GM21786 (cell line): ENCODE results near the gene CYP4F22.
"Not testable (repeated sequence)": the region's sequence is repeated elsewhere in the genome, so short reads cannot be mapped to it uniquely, and the experiment has no call there.

Source experiments
- ATAC-seq: cut with Tn5 transposase; IDR thresholded peaks from one replicate; pipeline ENCODE4 v1.9.1; 2021; ENCODE audit not compliant: unreplicated experiment

CYP4F22 gene

DNA sequence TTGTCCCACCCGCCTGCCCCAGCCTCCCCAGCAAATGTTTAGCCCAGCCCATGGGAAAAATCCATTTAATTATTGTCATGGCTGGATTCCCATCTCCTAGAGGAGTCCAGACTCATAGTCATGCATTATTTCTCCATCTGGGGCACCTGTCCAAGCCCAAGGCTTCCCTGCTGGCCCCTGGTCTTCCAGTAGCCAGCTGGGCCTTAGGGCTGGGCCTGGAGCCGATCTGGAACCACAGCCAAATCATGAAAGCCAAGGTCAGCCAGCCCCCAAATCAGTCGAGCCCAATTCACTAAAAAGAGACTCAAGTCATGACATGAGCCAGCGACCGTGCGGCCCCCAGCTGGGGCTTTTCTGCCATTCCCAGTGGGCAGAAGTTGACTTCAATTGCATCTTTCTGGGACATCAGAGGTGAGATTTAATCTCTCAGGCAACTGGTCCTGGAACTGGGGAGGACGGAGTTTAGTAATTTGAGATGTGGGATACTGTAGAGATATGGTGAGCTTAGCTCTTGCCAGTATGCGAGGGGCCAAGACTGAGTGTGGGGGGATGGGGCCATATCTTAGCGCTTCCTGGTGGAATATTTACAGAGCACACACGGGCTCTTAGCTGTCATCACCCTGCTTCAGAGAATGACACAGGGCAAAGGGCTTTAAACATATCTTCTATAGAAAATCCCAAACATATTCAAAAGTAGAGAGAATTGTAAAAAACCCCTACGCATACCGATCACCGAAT lies 19.7 kb upstream of the CYP4F22 start:
- no peak for ATAC-seq

GRCh38 chr19:15495151-15495550 lies 13.2 kb upstream of the CYP4F22 start:
- ATAC-seq = no peak

DNA sequence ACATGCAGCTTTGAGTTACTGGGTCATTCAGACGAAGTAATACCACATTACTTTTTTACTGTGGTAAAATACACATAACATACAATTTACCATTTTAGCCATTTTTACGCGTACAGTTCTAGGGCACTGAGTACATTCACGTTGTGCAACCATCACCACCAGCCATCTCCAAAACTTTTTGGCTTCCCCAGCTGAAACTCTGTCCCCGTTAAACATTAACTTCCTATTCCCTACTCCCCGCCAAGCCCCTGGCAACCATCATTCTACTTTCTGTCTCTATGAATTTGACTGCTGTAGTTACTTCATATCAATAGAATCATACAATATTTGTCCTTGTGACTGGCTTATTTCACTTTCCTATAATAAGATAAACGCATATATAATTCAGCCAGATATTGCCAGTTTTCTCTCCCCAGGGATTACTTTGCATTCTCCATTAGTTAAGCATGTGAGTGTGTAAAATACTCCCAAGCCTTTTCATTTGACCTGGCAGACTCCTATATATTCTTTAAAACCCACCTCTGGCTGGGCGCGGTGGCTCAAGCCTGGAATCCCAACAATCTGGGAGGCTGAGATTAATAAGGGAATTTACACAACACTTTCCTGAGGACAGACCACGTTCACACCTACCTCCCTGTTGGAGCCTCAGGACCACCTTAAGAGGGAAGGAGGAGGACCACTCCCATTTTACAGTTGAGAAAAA lies 10.0 kb upstream of the CYP4F22 start:
- ATAC-seq = no peak

- ATAC-seq = no peak
Observed at GRCh38 chr19:15498910-15499309, 9.4 kb upstream of the CYP4F22 start.

- no peak for ATAC-seq
Observed at GRCh38 chr19:15501596-15501995, 6.7 kb upstream of the CYP4F22 start.

DNA sequence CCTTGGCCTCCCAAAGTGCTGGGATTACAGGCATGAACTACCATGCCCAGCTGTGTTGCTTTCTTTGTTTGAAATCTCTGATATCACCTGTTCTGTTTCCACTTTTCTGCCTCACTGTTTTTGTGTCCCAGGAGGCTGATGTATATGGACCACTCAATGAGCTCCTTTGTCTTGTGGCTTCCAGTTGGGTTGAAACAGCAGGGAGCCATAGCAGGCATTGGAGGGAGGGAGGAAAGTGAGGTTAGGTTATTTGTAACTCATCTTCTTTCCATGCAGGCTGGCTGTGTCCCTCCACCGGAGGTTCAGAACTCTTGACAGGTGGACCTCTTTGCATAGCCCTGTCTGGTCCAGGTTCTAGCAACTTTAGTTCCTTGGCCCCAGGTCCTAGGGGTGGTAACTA lies 6.1 kb upstream of the CYP4F22 start:
- ATAC-seq = no peak

- no peak for ATAC-seq
Observed at GRCh38 chr19:15506074-15506571, 2.2 kb upstream of the CYP4F22 start.

DNA sequence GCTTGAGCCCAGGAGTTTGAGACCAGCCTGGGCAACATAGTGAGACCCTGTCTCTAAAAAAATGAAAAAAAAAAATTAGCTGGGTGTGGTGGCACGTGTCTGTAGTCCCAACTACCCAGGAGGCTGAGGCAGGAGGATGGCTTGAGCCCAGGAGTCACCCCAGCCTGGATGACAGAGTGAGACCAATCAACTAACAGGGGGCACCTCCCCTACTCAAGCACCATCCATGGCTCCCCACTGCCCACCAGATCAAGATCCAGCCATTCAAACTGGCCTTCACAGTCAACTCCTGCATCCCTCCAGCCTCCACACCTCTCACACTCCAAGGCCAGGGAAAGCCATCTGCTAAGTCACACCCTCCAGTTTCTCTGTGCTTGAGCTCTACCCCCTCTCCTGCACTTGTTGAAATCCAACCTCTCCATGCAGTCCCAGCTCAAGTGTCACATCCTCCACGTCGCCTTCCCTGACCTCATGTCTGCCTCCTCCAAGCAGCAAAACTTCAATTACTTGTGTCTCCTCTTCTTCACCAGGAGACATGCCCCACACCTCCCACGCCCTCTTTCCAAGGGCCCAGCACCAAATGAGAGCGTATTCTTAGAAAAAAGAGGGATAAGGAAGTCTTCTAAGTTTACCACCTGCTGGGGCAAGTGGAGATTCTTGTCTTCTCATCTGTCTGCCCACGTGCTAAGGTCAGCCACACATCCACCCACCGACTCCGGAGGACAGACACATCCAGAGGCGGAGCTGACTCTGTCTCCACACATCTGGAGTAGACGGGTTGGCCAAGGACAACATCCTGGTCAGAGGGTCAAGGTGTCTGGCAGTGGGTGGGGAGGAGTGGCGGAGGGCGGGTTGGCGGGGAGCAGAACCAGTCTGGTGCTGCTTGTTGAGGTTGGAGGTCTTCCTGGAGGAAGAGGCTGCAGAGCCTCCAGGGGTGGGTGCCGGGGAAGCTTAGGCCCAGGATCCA lies 974 bp upstream of the CYP4F22 start:
- no peak for ATAC-seq

DNA sequence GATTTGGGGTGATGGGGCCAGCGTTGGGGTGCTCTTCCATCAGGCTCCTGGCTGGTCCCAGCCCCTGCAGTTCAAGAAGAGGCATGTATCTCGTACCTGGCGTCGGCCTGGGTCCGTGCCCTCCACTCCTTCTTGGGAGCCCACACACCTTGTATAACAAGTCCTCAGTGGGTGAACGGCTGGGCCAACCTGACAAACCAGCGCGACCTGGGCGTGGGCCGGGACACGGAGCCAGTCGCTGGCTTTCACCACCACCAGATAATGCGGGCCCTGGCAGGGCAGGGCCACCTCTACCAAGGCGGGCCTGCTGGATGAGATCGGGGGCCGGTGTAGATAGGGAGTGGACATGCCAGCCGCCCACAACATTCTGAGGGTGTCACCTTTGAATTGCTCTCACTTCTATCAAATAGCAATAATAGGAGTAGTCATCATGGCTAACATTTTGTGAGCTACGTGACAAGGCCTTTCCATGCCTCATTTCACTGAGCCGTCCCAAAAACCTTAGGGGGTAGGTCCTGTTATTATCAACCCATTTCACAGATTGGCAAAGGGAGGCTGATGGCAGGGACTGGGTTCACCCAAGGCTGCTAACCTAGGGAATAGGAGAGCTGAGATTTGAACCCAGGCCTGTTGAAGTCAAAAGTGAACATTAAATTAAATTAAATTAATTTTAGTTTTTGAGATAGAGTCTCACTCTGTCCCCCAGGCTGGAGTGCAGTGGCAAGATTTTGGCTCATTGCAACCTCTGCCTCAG lies 3.5 kb downstream of the CYP4F22 start:
- ATAC-seq = no peak

DNA sequence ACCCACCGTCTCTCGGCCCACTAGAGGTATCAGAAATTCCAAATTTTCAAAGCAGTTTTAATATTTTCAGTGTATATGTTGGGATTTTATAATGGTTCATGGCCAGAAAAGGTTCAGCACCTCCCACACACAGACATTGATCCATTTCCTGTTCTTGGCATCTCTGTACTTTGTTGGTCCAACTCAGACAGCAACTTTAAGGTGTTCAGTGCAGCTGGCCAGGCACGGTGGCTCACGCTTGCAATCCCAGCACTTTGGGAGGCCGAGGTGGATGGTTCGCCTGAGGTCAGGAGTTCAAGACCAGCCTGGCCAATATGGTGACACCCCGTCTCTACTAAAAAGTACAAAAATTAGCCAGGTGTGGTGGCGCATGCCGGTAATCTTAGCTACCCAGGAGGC lies 6.9 kb downstream of the CYP4F22 start:
- ATAC-seq = not testable (repeated sequence)

- ATAC-seq = no peak
Observed at GRCh38 chr19:15516363-15516762, 8.0 kb downstream of the CYP4F22 start.

- no peak for ATAC-seq
Observed at GRCh38 chr19:15517778-15518177, 9.5 kb downstream of the CYP4F22 start.

DNA sequence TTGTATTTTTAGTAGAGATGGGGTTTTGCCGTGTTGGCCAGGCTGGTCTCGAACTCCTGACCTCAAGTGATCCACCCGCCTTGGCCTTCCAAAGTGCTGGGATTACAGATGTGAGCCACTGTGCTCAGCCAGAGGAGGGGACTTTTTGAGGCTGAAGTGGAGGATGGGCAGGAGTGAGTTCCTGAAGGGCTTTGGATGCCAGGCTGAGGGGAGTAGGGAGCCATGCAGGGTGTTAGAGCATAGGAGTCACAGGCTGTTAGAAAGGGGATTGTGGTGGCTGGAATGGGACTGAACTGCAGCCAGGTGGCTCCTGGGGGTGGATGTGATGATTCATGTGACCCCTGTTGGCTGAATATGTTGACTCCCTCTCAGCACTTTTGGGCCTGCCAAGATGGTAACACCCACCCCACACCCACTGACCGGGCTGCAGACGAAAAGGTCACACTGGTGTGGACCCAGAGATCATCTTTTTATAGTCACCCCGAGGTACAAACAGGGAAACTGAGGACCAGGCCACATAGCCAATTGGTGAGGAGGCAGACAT lies 11.2 kb downstream of the CYP4F22 start:
- no peak for ATAC-seq

DNA sequence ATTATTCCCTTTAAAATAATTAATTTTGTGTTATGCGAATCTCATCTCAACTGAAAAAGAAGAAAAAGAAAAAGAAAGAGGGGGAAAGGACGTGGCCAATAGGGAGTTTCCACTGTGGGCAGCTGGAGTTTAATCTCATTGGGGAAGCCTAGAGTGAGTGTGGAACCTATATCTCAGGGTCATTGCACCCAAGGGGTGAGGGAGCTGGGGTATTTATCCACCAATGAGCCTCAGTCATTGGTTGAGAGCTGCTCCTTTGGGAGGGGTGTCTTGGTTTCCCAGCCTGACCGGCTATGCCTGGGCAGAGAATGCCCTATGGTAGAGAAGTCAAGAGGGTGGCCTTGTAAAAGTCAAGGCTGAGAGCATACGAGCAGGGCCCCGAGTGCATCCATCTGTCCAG lies 16.5 kb downstream of the CYP4F22 start:
- no peak for ATAC-seq

GRCh38 chr19:15525291-15525690 lies 17.0 kb downstream of the CYP4F22 start:
- ATAC-seq = no peak

GRCh38 chr19:15526408-15526807 lies 18.1 kb downstream of the CYP4F22 start:
- no peak for ATAC-seq

DNA sequence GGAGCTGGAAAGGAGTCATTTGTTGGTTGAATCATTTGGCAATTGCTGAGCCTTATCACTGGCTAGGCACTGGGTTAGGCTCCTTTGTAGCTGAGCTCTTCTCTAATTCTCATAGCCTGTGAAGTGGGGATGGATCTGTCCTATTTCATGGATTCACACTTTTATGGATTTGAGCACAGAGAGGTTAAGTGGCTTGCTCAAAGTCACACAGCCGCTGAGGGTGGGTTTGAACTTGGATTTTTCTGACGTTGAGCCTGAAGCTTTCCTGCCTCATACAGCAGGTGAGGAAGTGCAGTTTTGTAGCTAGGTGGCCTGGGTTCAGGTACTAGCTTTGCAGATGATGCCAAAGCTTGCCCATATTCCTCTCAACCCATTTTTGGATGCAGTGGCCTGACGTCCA lies 19.4 kb downstream of the CYP4F22 start:
- ATAC-seq = no peak

DNA sequence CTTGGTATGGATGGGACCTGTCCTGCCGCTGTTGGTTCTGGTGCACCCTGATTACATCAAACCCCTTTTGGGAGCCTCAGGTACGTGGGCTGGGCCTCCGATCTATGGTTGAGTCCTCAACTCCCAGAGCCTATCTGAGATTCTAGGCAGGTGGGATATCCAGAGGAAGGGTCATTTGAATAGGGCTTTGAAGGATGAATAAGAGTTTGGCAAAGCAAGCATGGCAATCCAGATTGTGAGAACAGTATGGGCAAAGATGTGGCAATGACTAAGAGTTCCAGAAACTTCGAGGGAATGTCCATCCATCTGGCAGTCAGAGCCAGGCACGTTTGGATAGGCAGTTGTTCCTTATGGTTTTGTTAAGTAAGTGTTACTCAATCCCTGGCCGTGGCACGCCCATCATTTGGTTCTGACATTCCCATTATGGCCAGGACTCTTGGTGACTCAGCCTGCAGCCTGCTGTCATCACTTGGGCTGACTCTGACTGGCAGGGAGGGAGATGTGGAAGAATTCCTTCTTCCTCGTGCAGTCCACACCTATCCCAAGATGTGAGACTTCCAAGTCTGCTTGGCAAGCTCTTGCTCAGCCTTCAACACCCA lies 21.5 kb downstream of the CYP4F22 start:
- ATAC-seq = no peak

- ATAC-seq = no peak
Observed at GRCh38 chr19:15532779-15533521, 24.6 kb downstream of the CYP4F22 start.
